ENCODE results near the gene RTBDN. TPM values are rescaled to one million over a fixed set of nuclear protein-coding genes. Genes with fewer than 3 reads are reported as not detected.

The RTBDN gene
- total RNA-seq, 1 donor, result not detected

GRCh38 chr19:12796146-12797071, 38.0 kb downstream of the RTBDN start:
- no peak overlapping the region for H3K4me3 ChIP-seq (ENCODE audit: low read depth, low read length)
- DNase-seq (ENCODE audit: low read depth), result peak; percentile 86
- peak; percentile 98 for TF ChIP-seq CTCF (IDR thresholded peaks at IDR 0.05; ENCODE audit: insufficient read depth, low read length)

GRCh38 chr19:12794971-12795381, 39.4 kb downstream of the RTBDN start:
- DNase-seq (ENCODE audit: low read depth), result peak; percentile 55
- H3K4me3 ChIP-seq (ENCODE audit: low read depth, low read length), result no peak overlapping the region
- TF ChIP-seq CTCF (IDR thresholded peaks at IDR 0.05; ENCODE audit: insufficient read depth, low read length), result no peak

GRCh38 chr19:12794196-12794941, 40.0 kb downstream of the RTBDN start:
- peak; percentile 75 for DNase-seq (ENCODE audit: low read depth)
- TF ChIP-seq CTCF (IDR thresholded peaks at IDR 0.05; ENCODE audit: insufficient read depth, low read length), result no peak

GRCh38 chr19:12793290-12794195, 40.8 kb downstream of the RTBDN start:
- no peak for TF ChIP-seq CTCF (IDR thresholded peaks at IDR 0.05; ENCODE audit: insufficient read depth, low read length)
- DNase-seq (ENCODE audit: low read depth), result peak; percentile 91
- H3K4me3 ChIP-seq (ENCODE audit: low read depth, low read length), result peak overlapping the region; percentile 98

More at GRCh38 chr19:12794196-12794941, 40.0 kb downstream of the RTBDN start:
- peak overlapping the region; percentile 98 for H3K4me3 ChIP-seq (ENCODE audit: low read depth, low read length)

GRCh38 chr19:12792853-12793289, 41.5 kb downstream of the RTBDN start:
- TF ChIP-seq CTCF (IDR thresholded peaks at IDR 0.05; ENCODE audit: insufficient read depth, low read length), result no peak
- H3K4me3 ChIP-seq (ENCODE audit: low read depth, low read length), result peak overlapping the region; percentile 98
- no peak for DNase-seq (ENCODE audit: low read depth)

Measured in fibroblast of the aortic adventitia (primary cell).